ENCODE results near the gene SPACA9. TPM values are rescaled to one million over a fixed set of nuclear protein-coding genes. Genes with fewer than 3 reads are reported as not detected.

Gene SPACA9
- total RNA-seq, 4 donors from 2014 or later: 9.0 to 14.7 (median 11.7) TPM

DNA sequence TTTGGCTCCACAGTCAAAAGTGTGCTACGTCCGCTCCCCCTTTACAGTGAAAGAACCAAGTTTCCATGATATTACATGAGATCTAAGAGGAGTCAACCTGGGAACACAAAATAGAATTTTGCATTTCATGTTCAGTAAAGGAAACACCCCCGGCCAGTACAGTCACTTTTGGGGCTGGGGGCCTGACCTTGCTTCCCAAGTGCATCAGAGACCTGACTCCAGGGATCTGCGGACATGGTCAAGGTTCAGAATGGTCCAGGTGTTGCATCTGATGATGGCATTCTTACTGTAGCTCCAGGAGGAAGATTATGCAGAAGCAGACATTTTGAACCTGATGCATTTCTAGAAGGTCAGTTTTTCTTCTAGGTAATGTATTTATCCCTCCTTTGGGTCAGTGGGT is 40.4 kb upstream of the SPACA9 start:
- H3K4me3 ChIP-seq (ENCODE audit: low read depth, poor library complexity, severe bottlenecking): no peak overlapping the region
- peak in 1 of 2 donors; percentile 52 for DNase-seq (ENCODE audit: low spot score in 2 of 2)
- intact Hi-C loops (cut with DNase I; ENCODE audit: low total_unique reads): no loop called here
- TF ChIP-seq POLR2A (IDR thresholded peaks at IDR 0.05): no peak
- TF ChIP-seq, protein P1, sequence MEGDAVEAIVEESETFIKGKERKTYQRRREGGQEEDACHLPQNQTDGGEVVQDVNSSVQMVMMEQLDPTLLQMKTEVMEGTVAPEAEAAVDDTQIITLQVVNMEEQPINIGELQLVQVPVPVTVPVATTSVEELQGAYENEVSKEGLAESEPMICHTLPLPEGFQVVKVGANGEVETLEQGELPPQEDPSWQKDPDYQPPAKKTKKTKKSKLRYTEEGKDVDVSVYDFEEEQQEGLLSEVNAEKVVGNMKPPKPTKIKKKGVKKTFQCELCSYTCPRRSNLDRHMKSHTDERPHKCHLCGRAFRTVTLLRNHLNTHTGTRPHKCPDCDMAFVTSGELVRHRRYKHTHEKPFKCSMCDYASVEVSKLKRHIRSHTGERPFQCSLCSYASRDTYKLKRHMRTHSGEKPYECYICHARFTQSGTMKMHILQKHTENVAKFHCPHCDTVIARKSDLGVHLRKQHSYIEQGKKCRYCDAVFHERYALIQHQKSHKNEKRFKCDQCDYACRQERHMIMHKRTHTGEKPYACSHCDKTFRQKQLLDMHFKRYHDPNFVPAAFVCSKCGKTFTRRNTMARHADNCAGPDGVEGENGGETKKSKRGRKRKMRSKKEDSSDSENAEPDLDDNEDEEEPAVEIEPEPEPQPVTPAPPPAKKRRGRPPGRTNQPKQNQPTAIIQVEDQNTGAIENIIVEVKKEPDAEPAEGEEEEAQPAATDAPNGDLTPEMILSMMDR (IDR thresholded peaks at IDR 0.05): no peak
- 90% methylated on average over 4 of the region's 4 CpGs for WGBS, 2 donors

DNA sequence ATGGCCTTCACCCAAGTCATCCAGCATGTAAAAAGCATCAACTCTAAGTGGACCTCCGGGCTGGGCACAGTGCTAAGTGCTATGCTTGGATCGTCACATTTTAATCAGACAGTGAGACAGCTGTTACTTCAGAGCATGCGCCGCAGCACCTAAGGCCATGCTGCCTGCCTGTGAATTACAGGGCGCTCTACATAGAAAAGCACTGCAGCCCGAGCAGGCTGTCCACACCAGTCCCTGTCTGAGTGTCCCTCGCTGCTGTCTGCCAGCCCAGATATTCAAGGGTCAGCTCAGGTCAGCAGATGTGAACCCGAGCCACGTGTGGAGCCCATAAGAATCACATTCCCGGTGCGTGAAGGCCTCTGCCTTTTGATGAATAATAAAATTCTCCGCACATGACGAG is 37.7 kb upstream of the SPACA9 start:
- WGBS, 2 donors: 84 to 85% methylated on average over 13 of the region's 13 CpGs
- intact Hi-C loops (cut with DNase I; ENCODE audit: low total_unique reads): no loop called here
- peak in 1 of 2 donors; percentile 34 for DNase-seq (ENCODE audit: low spot score in 2 of 2)
- no peak for TF ChIP-seq POLR2A (IDR thresholded peaks at IDR 0.05)
- TF ChIP-seq, protein P1 (IDR thresholded peaks at IDR 0.05): no peak
- H3K4me3 ChIP-seq (ENCODE audit: low read depth, poor library complexity, severe bottlenecking): no peak overlapping the region

DNA sequence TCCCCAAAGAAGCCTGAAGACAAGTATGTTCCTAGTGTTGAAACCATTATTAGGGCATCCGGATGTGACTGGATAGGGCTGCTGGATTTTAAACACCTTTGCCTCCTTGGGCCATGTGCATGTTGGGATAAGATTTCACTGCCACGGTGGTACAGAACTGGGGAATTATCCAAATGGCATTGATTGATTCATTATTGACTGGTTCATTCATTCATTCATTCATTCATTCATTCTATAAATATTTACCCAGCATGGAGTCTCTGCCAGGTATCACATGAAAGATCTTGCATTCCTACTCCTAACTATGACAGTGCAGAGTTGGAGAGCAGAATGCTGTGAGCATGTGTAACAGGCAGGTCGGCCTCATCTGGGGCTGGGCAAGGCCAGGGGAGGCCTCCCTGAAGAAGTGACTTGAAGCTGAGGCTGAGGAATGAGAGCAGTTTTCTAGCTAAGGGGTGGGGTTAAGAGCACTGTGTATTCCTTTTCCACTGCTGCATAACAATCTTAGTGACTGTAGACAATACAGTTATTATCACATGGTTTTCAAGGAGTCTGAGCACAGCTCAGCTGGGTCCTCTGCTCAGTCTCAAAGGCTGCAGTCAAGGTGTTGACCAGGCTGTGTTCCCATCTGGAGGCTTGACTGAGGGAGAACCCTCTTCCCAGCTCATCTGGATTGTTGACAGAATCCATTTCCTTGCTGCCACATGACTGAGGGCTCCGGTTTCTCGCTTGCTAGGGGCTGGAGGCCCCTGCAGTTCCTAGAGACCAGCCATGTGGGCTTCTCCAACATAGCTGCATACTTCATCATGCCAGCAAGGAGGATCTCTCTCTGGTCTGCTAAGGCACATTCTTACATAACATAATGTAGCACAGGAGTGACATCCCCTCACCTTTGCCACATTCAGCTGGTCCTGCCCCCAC is 36.3 kb upstream of the SPACA9 start:
- DNase-seq (ENCODE audit: low spot score in 2 of 2): peak in 1 of 2 donors; percentile 56
- intact Hi-C loops (cut with DNase I; ENCODE audit: low total_unique reads): no loop called here
- no peak overlapping the region for H3K4me3 ChIP-seq (ENCODE audit: low read depth, poor library complexity, severe bottlenecking)
- WGBS, 2 donors: 79 to 85% methylated on average over 5 of the region's 5 CpGs
- TF ChIP-seq, protein P1 (IDR thresholded peaks at IDR 0.05): no peak
- TF ChIP-seq POLR2A (IDR thresholded peaks at IDR 0.05): no peak

DNA sequence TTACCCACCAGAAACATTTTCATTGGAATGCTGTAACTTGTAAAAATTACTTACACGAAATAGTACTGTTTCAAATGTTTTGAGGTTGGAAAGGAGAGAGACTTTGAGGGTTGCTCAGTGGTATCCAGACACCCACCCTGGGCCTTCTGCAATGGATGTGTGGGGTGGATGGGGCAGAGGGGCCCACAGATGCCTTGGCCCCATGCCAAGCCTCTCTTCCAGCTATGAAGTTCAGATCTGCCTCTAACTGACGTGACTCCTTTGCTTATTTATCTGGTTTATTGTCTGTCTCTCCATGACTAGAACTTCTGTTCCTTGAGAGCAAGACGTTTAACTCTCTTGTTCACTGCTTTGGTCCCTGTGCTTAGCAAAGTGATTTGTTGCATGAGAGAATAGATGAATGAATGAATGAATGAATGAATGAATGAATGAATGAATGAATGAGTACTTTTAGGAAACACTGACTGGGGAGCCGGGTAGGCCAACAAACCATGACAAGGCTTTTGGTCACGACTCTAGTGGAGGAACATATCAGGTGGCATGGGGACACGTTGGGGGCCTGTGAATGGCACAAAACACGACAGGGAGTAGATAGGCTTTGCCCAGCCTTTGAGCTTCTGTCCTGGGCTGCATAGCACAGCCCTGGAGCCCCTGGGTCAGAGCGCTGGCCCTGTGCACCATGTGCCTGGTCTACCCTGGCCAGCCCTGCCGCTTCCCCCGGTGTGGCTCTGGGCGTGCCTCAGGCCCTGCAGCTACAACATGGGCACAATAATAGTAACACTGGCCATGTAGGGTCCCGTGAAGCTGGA is 32.4 kb upstream of the SPACA9 start:
- no peak for DNase-seq (ENCODE audit: low spot score in 2 of 2)
- intact Hi-C loops (cut with DNase I; ENCODE audit: low total_unique reads): no loop called here
- WGBS, 2 donors: 82 to 87% methylated on average over 7 to 12 of the region's 12 CpGs
- TF ChIP-seq, protein P1 (IDR thresholded peaks at IDR 0.05): no peak
- no peak for TF ChIP-seq POLR2A (IDR thresholded peaks at IDR 0.05)
- H3K4me3 ChIP-seq (ENCODE audit: low read depth, poor library complexity, severe bottlenecking): no peak overlapping the region

DNA sequence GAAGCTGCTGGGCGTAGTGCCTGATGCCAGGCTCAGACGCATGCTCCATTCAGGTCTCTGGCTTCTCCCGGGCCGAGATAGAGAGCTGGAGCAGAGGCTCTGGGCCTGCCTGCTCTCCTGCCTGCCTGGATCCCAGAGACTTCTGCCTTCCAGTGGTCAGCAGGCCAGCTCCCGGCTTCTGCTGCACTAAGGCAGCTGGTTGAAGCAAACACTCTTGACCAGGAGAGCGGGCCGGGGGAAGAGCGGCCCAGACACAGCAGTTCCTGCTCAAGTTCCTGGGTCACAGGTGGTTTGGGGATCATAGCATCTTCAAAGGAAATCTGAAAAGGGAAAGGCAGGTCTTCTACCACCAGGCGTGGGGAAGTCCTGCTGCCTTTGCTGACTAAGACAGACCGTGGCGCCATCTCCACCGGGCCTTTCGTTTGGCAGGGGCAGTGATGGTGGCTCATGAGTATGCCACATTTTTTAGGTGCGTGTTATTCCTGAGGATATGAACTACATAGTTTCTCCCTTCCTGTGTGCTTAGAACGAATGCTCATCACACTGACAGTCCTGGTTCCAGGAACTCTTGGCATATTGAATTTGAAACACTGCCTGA is 31.7 kb upstream of the SPACA9 start:
- TF ChIP-seq, protein P1 (IDR thresholded peaks at IDR 0.05): no peak
- TF ChIP-seq POLR2A (IDR thresholded peaks at IDR 0.05): no peak
- DNase-seq (ENCODE audit: low spot score in 2 of 2): no peak
- H3K4me3 ChIP-seq (ENCODE audit: low read depth, poor library complexity, severe bottlenecking): no peak overlapping the region
- WGBS, 2 donors: 87 to 91% methylated on average over 14 to 15 of the region's 15 CpGs
- intact Hi-C loops (cut with DNase I; ENCODE audit: low total_unique reads): no loop called here
